ENCODE data around the gene IFIT1. TPM values are rescaled to one million over a fixed set of nuclear protein-coding genes. Genes with fewer than 3 reads are reported as not detected.
A peak's percentile ranks its signal among the peaks of the same experiment; 100 is the strongest.
"Not testable (repeated sequence)": the region's sequence is repeated elsewhere in the genome, so short reads cannot be mapped to it uniquely, and the experiment has no call there.

The IFIT1 gene, protein sequence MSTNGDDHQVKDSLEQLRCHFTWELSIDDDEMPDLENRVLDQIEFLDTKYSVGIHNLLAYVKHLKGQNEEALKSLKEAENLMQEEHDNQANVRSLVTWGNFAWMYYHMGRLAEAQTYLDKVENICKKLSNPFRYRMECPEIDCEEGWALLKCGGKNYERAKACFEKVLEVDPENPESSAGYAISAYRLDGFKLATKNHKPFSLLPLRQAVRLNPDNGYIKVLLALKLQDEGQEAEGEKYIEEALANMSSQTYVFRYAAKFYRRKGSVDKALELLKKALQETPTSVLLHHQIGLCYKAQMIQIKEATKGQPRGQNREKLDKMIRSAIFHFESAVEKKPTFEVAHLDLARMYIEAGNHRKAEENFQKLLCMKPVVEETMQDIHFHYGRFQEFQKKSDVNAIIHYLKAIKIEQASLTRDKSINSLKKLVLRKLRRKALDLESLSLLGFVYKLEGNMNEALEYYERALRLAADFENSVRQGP
- 10 to 100 TPM; 15.0 to 24.1 (median 19.7) TPM for polyA plus RNA-seq (ENCODE audit: insufficient read length in 4 of 4)

DNA sequence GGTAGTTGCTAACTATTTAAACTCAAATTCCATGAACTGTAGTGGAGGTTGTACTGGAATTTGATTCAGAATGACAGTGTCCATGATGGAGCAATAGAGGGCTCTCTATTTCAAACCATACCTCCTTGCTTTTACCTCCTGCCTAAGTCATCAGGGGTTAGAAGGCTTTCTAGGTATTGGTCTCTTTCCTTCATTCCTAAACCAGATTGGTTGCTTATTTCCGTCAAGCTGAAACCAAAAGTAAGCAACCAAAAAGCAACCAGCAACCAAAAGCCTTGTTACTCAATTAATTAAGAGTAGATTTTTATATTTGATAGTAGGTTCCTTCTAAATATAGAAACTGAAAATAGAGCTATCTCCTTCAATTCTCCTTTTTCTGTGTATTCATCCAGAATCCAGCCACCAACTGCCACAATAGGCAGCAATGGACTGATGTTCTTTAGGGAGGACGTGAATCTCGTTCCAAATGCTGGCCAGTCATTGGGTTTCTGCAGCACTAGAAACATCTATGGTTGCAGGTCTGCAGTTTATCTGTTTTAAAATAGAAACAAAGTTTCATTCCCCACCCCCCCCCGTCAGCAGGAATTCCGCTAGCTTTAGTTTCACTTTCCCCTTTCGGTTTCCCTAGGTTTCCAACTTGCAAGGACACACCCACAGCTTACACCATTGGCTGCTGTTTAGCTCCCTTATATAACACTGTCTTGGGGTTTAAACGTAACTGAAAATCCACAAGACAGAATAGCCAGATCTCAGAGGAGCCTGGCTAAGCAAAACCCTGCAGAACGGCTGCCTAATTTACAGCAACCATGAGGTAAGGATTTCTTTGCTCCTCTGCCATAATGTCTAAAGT, at the start of gene IFIT1:
TSS of gene IFIT1 (plus strand) at position 717 of the 850 bp plus-strand sequence. CDS start at position 807, 90 bp downstream.
- DNase-seq (ENCODE audit: low read depth in 4 of 4, low spot score in 3 of 4), result peak; percentile 52 to 83 (median 70)

DNA sequence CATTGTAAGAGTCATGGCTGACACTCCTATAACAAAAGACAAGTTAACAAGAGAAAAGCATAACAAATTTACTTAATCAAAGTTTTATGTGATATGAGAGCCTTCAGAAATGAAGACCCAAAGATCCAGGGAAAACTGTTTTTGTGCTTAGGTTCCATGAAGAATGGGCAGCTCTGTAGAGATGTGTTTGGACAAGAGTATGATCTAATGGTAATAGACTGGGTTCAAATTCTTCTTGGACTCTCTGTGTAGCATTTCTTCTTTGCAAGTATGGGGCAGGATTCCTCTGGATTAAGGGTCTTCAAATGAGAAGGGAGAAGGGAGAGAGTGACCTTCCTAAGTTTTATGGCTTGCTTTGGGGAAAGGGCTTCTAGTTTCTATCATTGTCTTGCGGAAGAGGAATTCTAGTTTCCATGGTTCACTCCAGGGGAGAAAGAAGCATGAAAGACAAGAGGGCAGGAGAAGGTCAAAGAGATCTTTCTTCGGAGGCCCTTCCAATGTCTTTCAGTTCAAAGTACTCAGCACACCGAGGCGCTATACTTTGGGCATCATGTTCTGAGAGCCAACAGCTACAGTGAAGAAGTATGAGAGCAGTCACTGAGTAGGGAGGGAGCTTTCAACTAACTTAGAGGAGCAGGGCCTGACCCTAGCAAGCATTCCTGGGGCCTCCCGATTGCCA, 49.2 kb upstream of the IFIT1 start:
- no peak for DNase-seq (ENCODE audit: low read depth in 4 of 4, low spot score in 3 of 4)

DNA sequence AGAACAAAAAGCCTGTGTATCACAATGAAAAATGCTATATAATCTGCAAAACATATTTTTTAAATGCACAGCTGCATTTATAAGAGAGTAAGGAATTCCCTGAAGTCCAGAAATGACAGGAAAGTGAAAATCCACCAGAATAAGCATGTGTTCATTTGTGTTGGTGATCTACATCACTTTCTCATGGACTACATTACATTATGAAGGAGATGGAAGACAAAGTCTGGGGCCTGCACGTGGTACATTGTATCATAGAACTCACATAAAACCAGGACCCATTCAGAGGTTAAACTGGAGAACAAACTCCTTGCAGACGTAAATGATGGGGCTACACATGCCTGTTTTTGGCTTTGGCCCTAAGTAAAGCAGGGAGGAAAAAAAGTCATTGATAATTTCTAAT, 48.3 kb upstream of the IFIT1 start:
- no peak for DNase-seq (ENCODE audit: low read depth in 4 of 4, low spot score in 3 of 4)

DNA sequence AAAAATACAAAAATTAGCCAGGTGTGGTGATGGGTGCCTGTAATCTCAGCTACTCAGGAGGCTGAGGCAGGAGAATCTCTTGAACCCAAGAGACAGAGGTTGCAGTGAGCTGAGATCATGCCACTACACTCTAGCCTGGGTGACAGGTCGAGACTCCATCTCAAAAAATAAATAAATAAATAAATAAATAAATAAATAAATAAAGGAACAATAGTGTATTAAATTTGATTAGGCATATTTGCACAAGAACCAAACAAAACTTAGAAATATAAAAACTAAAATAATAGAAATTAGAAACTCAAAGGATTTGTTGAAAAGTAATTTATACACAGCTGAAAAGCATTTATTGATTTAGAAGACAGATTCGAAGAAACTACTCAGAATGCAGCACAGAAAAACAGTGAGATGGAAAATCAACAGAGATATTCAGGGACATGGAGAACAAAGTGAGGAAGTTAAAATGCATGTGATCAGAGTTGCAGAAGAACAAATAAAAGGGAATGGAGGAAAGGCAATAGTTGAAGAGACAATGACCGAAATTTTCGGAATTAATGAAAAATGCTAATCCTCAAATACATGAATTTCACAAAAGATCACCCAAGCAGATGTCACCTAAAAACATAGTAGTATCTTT, 46.9 kb upstream of the IFIT1 start:
- DNase-seq (ENCODE audit: low read depth in 4 of 4, low spot score in 3 of 4), result no peak

DNA sequence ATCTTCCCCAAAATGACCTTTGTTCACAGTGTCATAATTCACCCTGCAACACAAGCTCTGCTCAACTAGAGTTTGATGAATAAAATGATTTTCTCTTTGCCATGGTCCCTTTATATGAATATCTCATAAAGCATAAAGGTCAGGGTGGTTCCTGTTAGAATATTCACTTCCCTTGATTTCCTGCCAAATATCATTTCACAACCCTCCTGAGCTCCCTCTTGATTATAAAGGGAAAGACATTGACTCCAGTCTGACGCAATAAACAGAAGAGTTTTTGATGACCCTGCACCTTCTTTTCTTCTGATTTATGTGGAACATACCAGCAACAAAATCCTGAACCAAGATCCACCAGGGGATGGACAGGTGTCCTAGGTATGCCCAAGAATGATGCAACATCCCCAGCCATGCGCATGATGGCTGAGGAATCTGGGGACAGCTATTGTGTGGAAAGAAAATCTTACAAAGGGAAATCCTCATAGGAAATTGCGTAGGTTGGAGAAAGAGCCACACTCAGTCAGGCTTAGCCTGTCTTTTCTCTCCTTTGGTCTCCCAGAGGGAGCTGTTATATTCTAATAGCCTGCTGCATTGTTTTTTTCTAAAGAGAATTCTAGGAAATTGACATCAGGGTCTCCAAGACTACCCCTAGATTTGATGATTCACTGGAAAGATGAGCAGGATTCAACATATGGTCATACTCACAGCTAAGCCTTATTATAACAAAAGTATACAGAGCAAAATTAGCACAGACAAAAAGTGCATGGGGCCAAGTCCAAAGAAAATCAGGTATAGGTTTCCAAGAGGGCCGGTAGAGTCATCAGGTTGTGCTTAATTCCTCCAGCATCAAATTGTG, 45.8 kb upstream of the IFIT1 start:
- no peak for DNase-seq (ENCODE audit: low read depth in 4 of 4, low spot score in 3 of 4)

DNA sequence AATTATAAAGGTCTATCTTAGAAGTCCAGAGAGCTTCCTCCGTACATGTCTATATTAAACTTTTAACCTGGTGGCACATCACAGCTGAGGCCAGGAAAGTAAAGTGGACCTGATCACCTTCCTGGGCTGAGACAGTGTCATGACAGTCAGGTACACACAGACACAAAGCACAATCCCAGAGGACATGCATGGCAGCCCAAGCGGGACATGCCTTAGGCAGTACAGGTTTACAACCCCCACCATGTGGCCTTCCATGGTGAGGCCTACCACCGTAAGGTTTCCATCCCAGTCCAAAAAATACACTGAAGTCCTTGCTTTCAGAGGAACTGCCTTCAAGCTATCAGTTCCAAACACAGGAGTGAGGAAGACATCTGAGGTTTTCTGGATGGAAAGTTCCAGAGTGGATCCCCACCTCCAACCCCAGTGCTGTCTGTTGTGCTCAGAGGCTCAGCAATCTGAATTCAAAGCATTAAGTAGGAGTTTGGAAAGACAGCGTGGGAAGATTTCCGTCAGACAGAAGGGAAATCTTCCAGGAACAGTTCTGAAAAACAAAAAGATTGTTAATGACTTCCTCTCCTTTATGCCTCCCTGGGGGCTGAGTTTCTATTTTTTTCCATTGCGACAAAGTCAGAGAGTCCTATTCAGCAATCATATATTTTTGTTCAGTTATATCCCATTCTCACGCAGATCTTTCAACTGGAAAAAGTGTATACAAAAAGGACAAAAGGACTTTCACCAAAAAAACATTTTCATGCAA, 44.5 kb upstream of the IFIT1 start:
- DNase-seq (ENCODE audit: low read depth in 4 of 4, low spot score in 3 of 4), result no peak

DNA sequence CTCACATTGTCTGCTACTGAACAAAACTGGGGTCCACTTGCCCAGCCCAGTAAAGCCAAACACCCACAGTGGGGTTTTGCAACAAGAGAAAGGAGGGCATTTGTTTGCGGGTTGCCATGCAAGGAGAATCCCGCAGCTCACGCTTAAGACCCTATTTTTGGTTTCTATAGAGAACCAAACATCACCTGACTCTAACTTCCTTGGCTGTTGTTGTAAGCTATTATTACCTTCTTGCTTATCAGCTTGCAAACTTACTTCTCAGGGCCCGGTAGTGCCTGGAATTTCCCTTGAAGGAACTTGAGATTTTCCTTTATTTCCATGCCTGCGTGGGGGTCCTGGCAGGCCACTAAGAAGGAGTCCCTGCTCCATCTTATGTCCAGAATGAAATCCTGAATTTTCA, 43.9 kb upstream of the IFIT1 start:
- no peak for DNase-seq (ENCODE audit: low read depth in 4 of 4, low spot score in 3 of 4)

DNA sequence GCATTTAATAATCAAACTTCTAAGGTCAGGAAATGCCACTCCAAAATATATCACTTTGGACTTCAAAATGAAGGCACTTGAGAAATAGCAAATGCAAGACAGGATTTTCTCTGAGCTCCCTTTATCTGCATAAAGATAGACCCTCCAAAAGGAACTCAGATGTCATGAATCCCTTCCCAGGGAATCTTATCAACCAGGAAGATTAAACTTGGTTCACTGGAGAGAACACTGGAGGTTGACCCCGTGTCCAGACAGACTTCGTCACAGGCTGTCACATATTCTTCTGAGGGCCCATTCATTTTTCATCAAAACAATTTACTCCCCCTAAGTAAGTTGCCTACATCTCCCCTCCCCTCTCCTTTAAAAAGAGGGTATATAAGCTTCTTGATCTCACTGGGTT, 43.4 kb upstream of the IFIT1 start:
- no peak for DNase-seq (ENCODE audit: low read depth in 4 of 4, low spot score in 3 of 4)

DNA sequence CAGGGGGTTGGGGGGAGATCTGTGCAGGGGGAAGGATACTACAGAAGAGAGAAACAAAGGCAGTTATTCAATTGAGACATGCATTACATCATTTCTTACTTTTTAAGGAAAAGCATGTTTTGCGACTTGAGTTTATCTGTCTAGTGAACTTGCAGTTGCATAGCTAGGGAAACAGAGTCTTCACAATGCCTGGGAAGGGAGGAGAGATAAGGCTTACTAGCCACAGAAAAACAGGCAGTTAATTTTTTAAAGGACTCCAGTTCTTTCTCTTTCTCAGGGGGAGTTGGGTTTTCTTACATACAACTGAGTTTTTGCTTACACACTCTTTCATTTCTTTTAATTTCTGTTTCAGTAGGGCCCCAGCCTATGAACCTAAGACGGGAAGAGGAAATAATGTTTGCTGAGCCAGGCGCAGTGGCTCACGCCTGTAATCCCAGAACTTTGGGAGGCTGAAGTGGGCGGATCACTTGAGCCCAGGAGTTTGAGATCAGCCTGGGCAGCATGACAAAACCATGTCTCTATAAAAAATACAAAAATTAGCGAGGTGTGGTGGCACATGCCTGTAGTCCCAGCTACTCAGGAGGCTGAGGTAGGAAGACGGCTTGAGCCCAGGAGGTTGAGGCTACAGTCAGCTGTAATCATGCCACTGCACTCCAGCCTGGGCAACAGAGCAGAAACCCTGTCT, 41.6 kb upstream of the IFIT1 start:
- not testable (repeated sequence) for DNase-seq (ENCODE audit: low read depth in 4 of 4, low spot score in 3 of 4)

DNA sequence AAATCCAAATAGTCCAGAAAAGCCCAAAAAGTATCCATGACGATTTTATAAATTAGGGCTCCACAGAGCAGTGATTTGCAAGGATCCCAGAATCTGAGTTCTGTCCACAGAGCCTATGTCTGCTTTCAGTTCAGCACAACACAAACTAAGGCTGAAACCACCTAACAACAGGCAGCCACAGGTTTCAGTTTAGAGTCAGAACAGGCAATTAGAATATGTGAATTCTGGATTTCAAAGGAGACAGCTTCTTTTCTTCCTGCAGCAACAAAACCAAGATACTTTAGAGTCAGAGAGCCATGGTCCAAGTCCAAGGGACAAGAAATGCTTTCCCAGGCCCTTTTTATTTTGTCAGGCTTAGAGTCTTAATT, 41.0 kb upstream of the IFIT1 start:
- no peak for DNase-seq (ENCODE audit: low read depth in 4 of 4, low spot score in 3 of 4)

DNA sequence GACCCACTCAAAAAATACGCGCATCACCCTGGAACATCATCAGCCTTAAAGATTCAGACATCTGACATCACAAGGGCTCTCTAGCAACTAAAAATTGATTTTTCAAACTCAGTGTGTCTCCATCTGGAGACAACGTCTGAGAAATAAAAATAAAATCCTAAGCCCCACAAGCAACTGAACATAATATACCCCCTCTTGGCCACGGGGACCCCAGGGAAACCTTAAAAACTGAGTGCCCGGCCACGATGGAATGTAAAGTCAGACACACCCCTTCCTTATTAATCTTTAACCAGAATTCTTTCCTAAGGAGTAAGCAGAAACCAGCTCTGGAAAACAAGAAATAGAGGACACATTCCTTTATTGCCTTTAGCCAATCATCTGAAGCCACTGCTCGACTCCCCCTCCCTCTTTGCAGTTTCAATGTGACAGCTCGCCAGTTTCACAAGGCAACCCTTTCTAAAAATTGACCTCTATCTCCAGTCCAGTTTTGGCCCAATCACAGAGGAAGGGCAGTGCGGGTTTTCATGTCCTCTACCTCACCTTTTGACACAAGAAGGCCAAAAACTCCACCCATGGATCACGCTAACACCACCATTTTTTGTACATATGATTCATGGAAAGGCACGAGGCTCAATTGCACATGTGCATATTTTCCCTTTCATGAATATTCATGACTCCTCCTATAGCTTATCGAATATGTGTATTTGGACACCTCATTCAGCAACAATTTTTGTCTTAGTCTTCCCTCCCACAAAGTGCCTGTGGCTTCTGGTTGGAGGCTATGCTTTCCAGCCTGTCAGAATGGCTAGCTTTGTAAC, 40.4 kb upstream of the IFIT1 start:
- DNase-seq (ENCODE audit: low read depth in 4 of 4, low spot score in 3 of 4), result peak in 1 of 4 donors; percentile 58

DNA sequence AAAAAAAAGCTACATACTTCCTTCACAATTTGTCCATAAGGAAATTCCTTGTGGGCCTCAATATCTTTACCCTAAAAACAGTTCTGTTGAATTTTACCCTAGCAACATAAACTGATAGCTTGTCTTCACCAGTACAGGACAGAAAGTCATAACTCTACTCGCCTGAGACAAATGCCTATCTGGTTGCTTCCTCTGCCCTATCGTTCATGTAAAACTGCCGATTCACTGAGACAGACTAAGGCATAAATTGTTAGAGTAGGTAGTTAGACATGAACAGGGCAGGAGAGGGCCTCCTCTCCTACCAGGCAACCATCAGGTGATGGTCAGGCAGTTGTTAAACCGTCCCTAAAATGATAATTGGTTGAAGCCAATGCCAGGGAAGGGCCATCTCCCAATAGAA, 39.6 kb upstream of the IFIT1 start:
- no peak for DNase-seq (ENCODE audit: low read depth in 4 of 4, low spot score in 3 of 4)

DNA sequence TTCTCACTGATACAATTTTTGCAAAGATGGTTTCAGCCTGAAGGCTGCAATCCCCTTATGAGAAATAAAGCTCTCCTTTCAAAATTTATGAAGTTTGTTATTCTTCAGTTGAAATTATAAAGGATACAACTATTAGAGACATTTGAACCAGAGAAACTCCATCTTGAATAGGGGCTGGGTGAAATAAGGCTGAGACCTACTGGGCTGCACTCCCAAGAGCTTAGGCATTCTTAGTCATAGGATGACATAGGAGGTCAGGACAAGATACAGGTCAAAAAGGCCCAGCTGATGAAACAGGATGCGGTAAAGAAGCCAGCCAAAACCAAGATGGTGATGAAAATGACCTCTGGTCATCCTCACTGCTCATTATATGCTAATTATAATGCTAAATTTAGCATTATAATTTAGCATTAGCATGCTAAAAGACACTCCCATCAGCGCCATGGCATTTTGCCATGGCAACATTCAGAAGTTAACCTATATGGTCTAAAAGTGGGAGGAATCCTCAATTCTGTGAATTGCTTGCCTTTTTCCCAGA, 37.0 kb upstream of the IFIT1 start:
- DNase-seq (ENCODE audit: low read depth in 4 of 4, low spot score in 3 of 4), result no peak

DNA sequence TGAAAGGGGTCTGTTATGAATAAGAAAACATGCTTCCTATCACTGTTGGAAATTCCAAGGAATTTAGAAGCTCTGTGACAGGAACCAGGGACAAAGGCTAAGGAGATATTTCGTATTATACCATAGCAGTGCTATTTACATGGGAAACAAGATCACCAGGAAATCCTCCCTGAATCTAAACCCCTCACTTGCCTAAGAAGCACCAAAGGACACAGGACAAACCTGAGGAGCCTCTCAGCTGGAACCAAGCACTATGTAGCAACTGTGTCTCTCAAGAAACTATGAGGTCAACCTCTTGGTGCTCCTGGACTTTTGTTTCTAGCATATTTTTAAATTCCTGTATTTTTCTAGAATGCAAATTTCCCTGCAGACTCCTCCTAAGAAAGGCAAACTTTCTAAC, 35.3 kb upstream of the IFIT1 start:
- DNase-seq (ENCODE audit: low read depth in 4 of 4, low spot score in 3 of 4), result no peak

DNA sequence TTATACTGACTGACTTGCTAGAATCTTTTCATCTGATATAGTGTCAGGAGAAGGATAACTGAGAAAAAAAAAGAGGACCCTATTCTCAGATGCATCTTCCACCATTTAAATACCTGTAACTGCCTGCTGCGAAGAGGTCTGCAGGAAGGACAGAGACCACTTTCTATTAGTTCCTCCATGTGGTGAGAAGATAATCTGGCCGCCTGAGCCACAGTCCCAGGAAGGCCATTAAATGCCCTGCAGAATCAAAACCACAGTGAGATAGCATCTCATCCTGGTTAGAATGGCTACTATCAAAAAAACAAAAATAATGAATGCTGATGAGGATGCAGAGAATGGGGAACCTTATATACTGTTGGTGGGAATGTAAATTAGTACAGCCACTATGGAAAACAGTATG, 34.4 kb upstream of the IFIT1 start:
- no peak for DNase-seq (ENCODE audit: low read depth in 4 of 4, low spot score in 3 of 4)

DNA sequence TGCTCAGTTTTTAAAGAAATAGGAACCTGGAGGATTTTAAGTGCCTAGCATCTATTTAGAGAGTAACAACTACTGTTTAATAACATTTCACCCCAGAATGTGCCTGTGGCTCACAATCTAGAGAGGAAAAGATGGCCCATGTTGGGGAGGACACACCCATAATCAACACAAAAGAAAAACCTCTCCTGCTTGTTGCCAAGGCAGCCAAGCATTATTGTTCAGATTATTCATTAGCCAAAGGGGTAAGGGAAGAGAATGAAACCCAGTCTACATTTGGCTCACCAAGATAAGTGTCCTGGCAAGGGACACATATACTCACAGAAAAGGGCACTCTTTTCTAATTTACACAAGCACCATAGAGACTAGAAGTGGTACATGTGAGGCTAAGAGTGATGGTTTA, 32.3 kb upstream of the IFIT1 start:
- no peak for DNase-seq (ENCODE audit: low read depth in 4 of 4, low spot score in 3 of 4)

DNA sequence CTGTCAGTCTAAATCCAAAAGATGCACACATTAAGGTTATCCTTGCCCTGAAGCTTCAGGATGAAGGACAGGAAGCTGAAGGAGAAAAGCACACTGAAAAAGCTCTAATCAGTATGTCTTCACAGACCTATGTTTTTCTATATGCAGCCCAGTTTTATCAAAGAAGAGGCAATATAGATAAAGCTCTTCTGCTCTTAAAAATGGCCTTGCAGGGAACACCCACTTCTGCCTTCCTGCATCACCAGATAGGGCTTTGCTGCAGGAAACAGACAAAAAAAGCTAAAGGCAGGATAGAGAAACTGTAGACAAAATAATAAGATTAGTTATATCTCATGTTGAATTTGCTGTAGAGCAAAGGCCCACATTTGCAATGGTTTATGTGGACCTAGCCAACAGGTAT, 29.5 kb upstream of the IFIT1 start:
- no peak for DNase-seq (ENCODE audit: low read depth in 4 of 4, low spot score in 3 of 4)

All from right renal pelvis (tissue), 4 donors.